CD14-positive monocyte (primary cell): ENCODE data around the gene DUSP3. TPM values are rescaled to one million over a fixed set of nuclear protein-coding genes. Genes with fewer than 3 reads are reported as not detected.
A peak's percentile ranks its signal among the peaks of the same experiment; 100 is the strongest.

Experiments
- DNase-seq, 3 donors: peaks; one replicate each; pipeline ENCODE4 v3.0.0-alpha.2; 2011 to 2022
- H2AFZ ChIP-seq: 2 replicates; pipeline ENCODE4 v1.6.0; 2012; ENCODE audit warnings: mild to moderate bottlenecking, low read depth, low read length, inconsistent platforms; ENCODE audit not compliant: insufficient read depth, poor library complexity, severe bottlenecking
- H3K27ac ChIP-seq, 2 donors: 1 replicate in 1 of 2; 2 replicates in 1 of 2; pipeline ENCODE4 v1.5.1; 2012 to 2013; ENCODE audit warnings: low read length in 2 of 2, control low read depth in 1 of 2, inconsistent platforms in 1 of 2, low read depth in 1 of 2, mild to moderate bottlenecking in 1 of 2
- H3K27me3 ChIP-seq, 2 donors: one replicate each; pipeline versions ENCODE4 v1.6.0 to v1.6.1; 2011 to 2013; ENCODE audit warnings: low read length in 2 of 2; ENCODE audit not compliant: control insufficient read depth in 2 of 2, insufficient read depth in 2 of 2
- H3K36me3 ChIP-seq, 2 donors: replicated peaks in 1 of 2; 1 replicate in 1 of 2; 2 replicates in 1 of 2; pipeline versions ENCODE4 v1.5.1 to v1.6.1; 2012 to 2013; ENCODE audit warnings: low read length in 2 of 2, control low read depth in 1 of 2, inconsistent platforms in 1 of 2, mild to moderate bottlenecking in 1 of 2; ENCODE audit not compliant: insufficient read depth in 2 of 2, control insufficient read depth in 1 of 2
- H3K4me1 ChIP-seq, 2 donors: 1 replicate in 1 of 2; 2 replicates in 1 of 2; pipeline versions ENCODE4 v1.5.1 to v1.6.1; 2012 to 2013; ENCODE audit warnings: low read length in 2 of 2, control low read depth in 1 of 2, inconsistent platforms in 1 of 2, mild to moderate bottlenecking in 1 of 2, moderate library complexity in 1 of 2; ENCODE audit not compliant: insufficient read depth in 2 of 2, control insufficient read depth in 1 of 2
- H3K4me2 ChIP-seq: replicated peaks from 2 replicates; pipeline ENCODE3; 2012; ENCODE audit warnings: low read length, moderate library complexity, mild to moderate bottlenecking; ENCODE audit not compliant: poor library complexity, severe bottlenecking; ENCODE audit errors: extremely low read depth
- H3K4me3 ChIP-seq, 3 experiments: fragments of 200-600 bp in 1 of 3; sonication (generic) in 1 of 3; replicated peaks in 1 of 3; 1 replicate in 2 of 3; 2 replicates in 1 of 3; pipeline ENCODE4 v1.5.1; 2011 to 2013; ENCODE audit warnings: low read length in 3 of 3, mild to moderate bottlenecking in 3 of 3, control low read depth in 2 of 3, low read depth in 2 of 3, inconsistent platforms in 1 of 3, moderate library complexity in 1 of 3
- H3K79me2 ChIP-seq: 2 replicates; pipeline ENCODE4 v1.6.0; 2012; ENCODE audit warnings: mild to moderate bottlenecking, control low read depth, inconsistent platforms, low read length, moderate library complexity; ENCODE audit not compliant: insufficient read depth
- H3K9ac ChIP-seq: 2 replicates; pipeline ENCODE4 v1.6.0; 2017; ENCODE audit warnings: low read length, mild to moderate bottlenecking; ENCODE audit not compliant: insufficient read depth, poor library complexity, severe bottlenecking
- H3K9me3 ChIP-seq, 2 donors: replicated peaks in 1 of 2; 1 replicate in 1 of 2; 2 replicates in 1 of 2; pipeline versions ENCODE4 v1.5.1 to v1.6.1; 2012 to 2013; ENCODE audit warnings: low read length in 2 of 2, control low read depth in 1 of 2; ENCODE audit not compliant: control insufficient read depth in 1 of 2, insufficient read depth in 1 of 2
- H4K20me1 ChIP-seq: 2 replicates; pipeline ENCODE4 v1.6.0; 2012; ENCODE audit warnings: mild to moderate bottlenecking, low read length, control low read depth, moderate library complexity; ENCODE audit not compliant: insufficient read depth
- H3K27ac Mint-ChIP-seq, 7 donors: one replicate each; pipeline ENCODE4 v1.8.0; 2020; ENCODE audit warnings: mild to moderate bottlenecking in 7 of 7, mixed read lengths in 7 of 7, moderate library complexity in 6 of 7, inconsistent platforms in 2 of 7
- H3K27me3 Mint-ChIP-seq, 3 donors: one replicate each; pipeline ENCODE4 v1.8.0; 2021 to 2022; ENCODE audit warnings: low read depth in 3 of 3, mild to moderate bottlenecking in 3 of 3, mixed read lengths in 3 of 3, moderate library complexity in 3 of 3, inconsistent platforms in 1 of 3
- H3K36me3 Mint-ChIP-seq, 2 donors: one replicate each; pipeline ENCODE4 v1.8.0; 2020; ENCODE audit warnings: mixed read lengths in 2 of 2, inconsistent platforms in 1 of 2, mild to moderate bottlenecking in 1 of 2
- H3K4me1 Mint-ChIP-seq: one replicate; pipeline ENCODE4 v1.8.0; 2020; ENCODE audit warnings: mild to moderate bottlenecking, mixed read lengths
- H3K4me3 Mint-ChIP-seq, 2 donors: one replicate each; pipeline ENCODE4 v1.8.0; 2020; ENCODE audit warnings: mild to moderate bottlenecking in 2 of 2, mixed read lengths in 2 of 2, moderate library complexity in 1 of 2
- H3K9me3 Mint-ChIP-seq, 7 donors: one replicate each; pipeline ENCODE4 v1.8.0; 2020 to 2022; ENCODE audit warnings: mixed read lengths in 7 of 7, mild to moderate bottlenecking in 6 of 7, moderate library complexity in 6 of 7, inconsistent platforms in 2 of 7
- CTCF ChIP-seq: fragments of 200-600 bp; IDR thresholded peaks from one replicate; pipeline ENCODE4 v1.8.0; 2022; ENCODE audit warnings: antibody characterized with exemption, mild to moderate bottlenecking
- WGBS: methylation state at CpG from one replicate; pipeline ENCODE4 v1.1.5; 2013; ENCODE audit warnings: missing lambda C conversion rate; ENCODE audit not compliant: insufficient coverage; 5-methylcytosine and 5-hydroxymethylcytosine counted together
- intact Hi-C, 2 donors: fragments of 100-400 bp; cut with micrococcal nuclease; formaldehyde crosslinking; loops; one replicate each; pipeline versions ENCODE4 v1.15.0 to v1.15.1; 2023
- polyA plus RNA-seq, 3 donors: library from polyadenylated mRNA; depleted of rRNA in 1 of 3; unstranded in 2 of 3; stranded (reverse) in 1 of 3; fragments of 300-500 nt in 2 of 3; fragments of >200 nt in 1 of 3; fragmentation: Illumina TruSeq in 2 of 3; gene quantifications; 1 replicate in 2 of 3; 2 replicates in 1 of 3; pipeline ENCODE4 v1.2.3, GENCODE V29; 2012 to 2021

The DUSP3 gene
- polyA plus RNA-seq, 3 donors = 36.7 to 78.5 (median 58.9) TPM

GRCh38 chr17:43720311-43721060 is 58.3 kb downstream of the DUSP3 start:
- peak overlapping the region; percentile 89 to 97 (median 95) for H3K4me3 ChIP-seq
- Mint-ChIP-seq H3K36me3 (no peaks in the 10 kb centered on the region), H3K27ac (peak overlapping the region; percentile 85 to 97 (median 96)), H3K4me1 (peaks cover 21% of the 10 kb centered on the region), H3K9me3 (peaks cover 0 to 4% (median 0%) of the 10 kb centered on the region in 7 donors), H3K27me3 (peaks cover 5 to 8% (median 6%) of the 10 kb centered on the region in 3 donors), H3K4me3 (peak overlapping the region; percentile 97 to 99)
- H3K36me3 ChIP-seq = no peaks in the 10 kb centered on the region
- H3K4me1 ChIP-seq = peaks cover 16 to 21% of the 10 kb centered on the region in 2 donors
- WGBS = under 1% methylated on average over 44 of the region's 64 CpGs
- no peaks in the 10 kb centered on the region for H4K20me1 ChIP-seq
- H3K4me2 ChIP-seq = peak overlapping the region; percentile 85
- H3K9me3 ChIP-seq = no peaks in the 10 kb centered on the region
- H2AFZ ChIP-seq = peak overlapping the region; percentile 99
- intact Hi-C loops = no loop called here
- H3K9ac ChIP-seq = peak overlapping the region; percentile 90
- no peak for TF ChIP-seq CTCF
- no peaks in the 10 kb centered on the region for H3K27me3 ChIP-seq
- peak; percentile 57 to 70 (median 59) for DNase-seq
- peak overlapping the region; percentile 72 to 93 for H3K27ac ChIP-seq
- H3K79me2 ChIP-seq = no peaks in the 10 kb centered on the region

GRCh38 chr17:43719578-43719977 is 59.2 kb downstream of the DUSP3 start:
- H3K4me3 ChIP-seq = peak overlapping the region in 1 of 3 experiments; percentile 97
- DNase-seq = peak; percentile 27 to 84 (median 49)
- H3K27me3 Mint-ChIP-seq = peaks cover 5 to 12% (median 8%) of the 10 kb centered on the region in 3 donors
- H3K9ac ChIP-seq = no peak overlapping the region
- peaks cover 0 to 3% (median 0%) of the 10 kb centered on the region in 7 donors for H3K9me3 Mint-ChIP-seq
- no peaks in the 10 kb centered on the region for H3K9me3 ChIP-seq
- H3K4me2 ChIP-seq = peak overlapping the region; percentile 85
- no peaks in the 10 kb centered on the region for H3K36me3 ChIP-seq
- intact Hi-C loops = no loop called here
- H4K20me1 ChIP-seq = no peaks in the 10 kb centered on the region
- TF ChIP-seq CTCF = no peak
- H3K4me1 ChIP-seq = peaks cover 16 to 24% of the 10 kb centered on the region in 2 donors
- no peaks in the 10 kb centered on the region for H3K27me3 ChIP-seq
- H3K4me1 Mint-ChIP-seq = peaks cover 24% of the 10 kb centered on the region
- H3K79me2 ChIP-seq = no peaks in the 10 kb centered on the region
- H3K27ac Mint-ChIP-seq = peak overlapping the region; percentile 85 to 97 (median 96)
- no peaks in the 10 kb centered on the region for H3K36me3 Mint-ChIP-seq
- peak overlapping the region; percentile 97 to 99 for H3K4me3 Mint-ChIP-seq
- WGBS = no CpG with 5 or more reads among the region's 3 CpGs
- peak overlapping the region in 1 of 2 donors; percentile 93 for H3K27ac ChIP-seq
- peak overlapping the region; percentile 99 for H2AFZ ChIP-seq
